ENCODE data around the gene ZNF532. TPM values are rescaled to one million over a fixed set of nuclear protein-coding genes. Genes with fewer than 3 reads are reported as not detected.

The ZNF532 gene
- total RNA-seq, 1 experiment from 2014 or later: 118 TPM

DNA sequence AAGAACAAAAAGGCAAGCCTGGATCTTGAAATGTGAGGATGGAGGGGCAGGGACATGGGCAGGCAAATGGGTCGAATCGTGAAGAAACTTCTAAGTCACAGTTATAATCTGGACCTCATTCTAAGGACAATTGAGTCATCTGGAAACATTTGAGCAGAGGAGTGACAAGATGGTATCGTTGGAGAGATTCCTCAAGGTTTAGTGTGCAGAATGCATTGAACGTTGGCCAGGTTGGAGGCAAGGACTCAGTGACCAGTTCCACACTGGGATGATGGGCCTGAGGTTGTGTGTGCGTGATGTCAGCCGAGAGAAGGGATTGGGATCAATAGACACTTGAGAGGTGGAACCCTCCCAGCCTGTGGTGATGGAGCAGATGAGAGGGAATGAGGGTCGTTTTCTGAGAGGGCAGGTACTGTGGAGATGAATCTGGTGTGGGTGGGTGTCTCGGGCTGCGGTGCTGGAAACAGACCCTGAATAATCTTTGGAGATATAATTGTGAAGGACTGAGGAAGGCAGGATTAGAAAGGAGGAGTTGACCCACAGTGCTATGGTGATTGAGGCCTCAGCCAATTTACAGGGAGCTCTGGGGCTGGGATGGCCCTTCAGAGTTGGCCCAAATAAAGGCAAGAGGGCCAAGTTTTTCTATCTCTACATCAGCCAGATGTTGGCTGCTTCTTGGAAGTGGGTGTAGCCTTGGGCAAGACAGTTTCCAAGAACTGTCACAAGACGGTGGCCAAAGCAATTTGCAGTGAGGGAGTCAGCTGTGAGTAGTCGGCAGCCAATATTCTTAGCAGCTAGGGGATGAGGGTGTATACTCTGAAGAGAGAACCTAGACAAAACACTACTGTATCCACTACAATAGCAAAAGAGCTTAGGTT is 5.8 kb upstream of the ZNF532 start:
- H3K27ac ChIP-seq (ENCODE audit: low read depth, low read length, poor library complexity, severe bottlenecking): no peak overlapping the region
- H3K9me3 ChIP-seq (ENCODE audit: low read depth, low read length, poor library complexity, severe bottlenecking): no peaks in the 10 kb centered on the region
- intact Hi-C loops (cut with micrococcal nuclease; ENCODE audit: unreplicated experiment): no loop called here
- CTCF ChIA-PET: no interaction called here
- TF ChIP-seq EZH2 (IDR thresholded peaks at IDR 0.05; ENCODE audit: borderline replicate concordance, low read depth, low read length, poor library complexity, severe bottlenecking): no peak
- TF ChIP-seq, protein P1, sequence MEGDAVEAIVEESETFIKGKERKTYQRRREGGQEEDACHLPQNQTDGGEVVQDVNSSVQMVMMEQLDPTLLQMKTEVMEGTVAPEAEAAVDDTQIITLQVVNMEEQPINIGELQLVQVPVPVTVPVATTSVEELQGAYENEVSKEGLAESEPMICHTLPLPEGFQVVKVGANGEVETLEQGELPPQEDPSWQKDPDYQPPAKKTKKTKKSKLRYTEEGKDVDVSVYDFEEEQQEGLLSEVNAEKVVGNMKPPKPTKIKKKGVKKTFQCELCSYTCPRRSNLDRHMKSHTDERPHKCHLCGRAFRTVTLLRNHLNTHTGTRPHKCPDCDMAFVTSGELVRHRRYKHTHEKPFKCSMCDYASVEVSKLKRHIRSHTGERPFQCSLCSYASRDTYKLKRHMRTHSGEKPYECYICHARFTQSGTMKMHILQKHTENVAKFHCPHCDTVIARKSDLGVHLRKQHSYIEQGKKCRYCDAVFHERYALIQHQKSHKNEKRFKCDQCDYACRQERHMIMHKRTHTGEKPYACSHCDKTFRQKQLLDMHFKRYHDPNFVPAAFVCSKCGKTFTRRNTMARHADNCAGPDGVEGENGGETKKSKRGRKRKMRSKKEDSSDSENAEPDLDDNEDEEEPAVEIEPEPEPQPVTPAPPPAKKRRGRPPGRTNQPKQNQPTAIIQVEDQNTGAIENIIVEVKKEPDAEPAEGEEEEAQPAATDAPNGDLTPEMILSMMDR (conservative IDR thresholded peaks at IDR 0.05; ENCODE audit: low read depth, low read length): no peak
- no TSS peak for BruUV-seq (replicated peaks)
- peaks cover 40% of the 10 kb centered on the region for H3K4me1 ChIP-seq (ENCODE audit: insufficient read depth, low read length, poor library complexity, severe bottlenecking)
- POLR2A ChIA-PET (ENCODE audit: low non-redundant PET): no interaction called here
- H3K4me3 ChIP-seq (ENCODE audit: low read depth, low read length, poor library complexity, severe bottlenecking): no peak overlapping the region
- no peaks in the 10 kb centered on the region for H3K36me3 ChIP-seq (ENCODE audit: insufficient read depth, low read length, poor library complexity, severe bottlenecking)
- no peaks in the 10 kb centered on the region for H3K27me3 ChIP-seq (replicated peaks; ENCODE audit: insufficient read depth, low read depth, low read length, poor library complexity)
- DNase-seq (ENCODE audit: low spot score): no peak

DNA sequence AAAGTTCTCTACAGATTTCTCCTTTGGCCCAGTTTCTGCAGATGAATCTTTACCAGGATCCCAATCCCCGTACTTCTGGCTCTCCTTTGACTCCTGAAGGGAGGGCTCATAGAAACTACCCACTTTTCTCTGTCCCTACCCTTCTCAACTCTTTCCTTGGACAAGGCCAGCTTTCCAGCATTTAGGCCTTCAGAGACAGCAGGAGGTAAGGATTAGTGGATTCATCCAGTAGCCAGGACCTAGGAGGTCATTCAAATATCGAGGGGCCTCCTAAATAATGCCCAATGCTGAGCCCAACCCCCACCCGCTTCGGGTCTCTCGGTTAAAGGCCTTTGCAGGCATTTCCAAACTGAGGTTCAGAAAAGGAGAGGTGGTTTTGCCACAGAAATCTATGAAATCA is 4.8 kb upstream of the ZNF532 start:
- H3K9me3 ChIP-seq (ENCODE audit: low read depth, low read length, poor library complexity, severe bottlenecking): no peaks in the 10 kb centered on the region
- intact Hi-C loops (cut with micrococcal nuclease; ENCODE audit: unreplicated experiment): loop anchor here (5.0 kb wide), 1 partner anchor 137 kb away; no protein-coding TSS in a partner anchor
- BruUV-seq (replicated peaks): no TSS peak
- H3K27me3 ChIP-seq (replicated peaks; ENCODE audit: insufficient read depth, low read depth, low read length, poor library complexity): no peaks in the 10 kb centered on the region
- no peak for TF ChIP-seq EZH2 (IDR thresholded peaks at IDR 0.05; ENCODE audit: borderline replicate concordance, low read depth, low read length, poor library complexity, severe bottlenecking)
- TF ChIP-seq, protein P1 (conservative IDR thresholded peaks at IDR 0.05; ENCODE audit: low read depth, low read length): no peak
- no peaks in the 10 kb centered on the region for H3K36me3 ChIP-seq (ENCODE audit: insufficient read depth, low read length, poor library complexity, severe bottlenecking)
- peaks cover 47% of the 10 kb centered on the region for H3K4me1 ChIP-seq (ENCODE audit: insufficient read depth, low read length, poor library complexity, severe bottlenecking)
- POLR2A ChIA-PET (ENCODE audit: low non-redundant PET): no interaction called here
- no peak overlapping the region for H3K27ac ChIP-seq (ENCODE audit: low read depth, low read length, poor library complexity, severe bottlenecking)
- CTCF ChIA-PET: no interaction called here
- no peak overlapping the region for H3K4me3 ChIP-seq (ENCODE audit: low read depth, low read length, poor library complexity, severe bottlenecking)
- DNase-seq (ENCODE audit: low spot score): no peak

DNA sequence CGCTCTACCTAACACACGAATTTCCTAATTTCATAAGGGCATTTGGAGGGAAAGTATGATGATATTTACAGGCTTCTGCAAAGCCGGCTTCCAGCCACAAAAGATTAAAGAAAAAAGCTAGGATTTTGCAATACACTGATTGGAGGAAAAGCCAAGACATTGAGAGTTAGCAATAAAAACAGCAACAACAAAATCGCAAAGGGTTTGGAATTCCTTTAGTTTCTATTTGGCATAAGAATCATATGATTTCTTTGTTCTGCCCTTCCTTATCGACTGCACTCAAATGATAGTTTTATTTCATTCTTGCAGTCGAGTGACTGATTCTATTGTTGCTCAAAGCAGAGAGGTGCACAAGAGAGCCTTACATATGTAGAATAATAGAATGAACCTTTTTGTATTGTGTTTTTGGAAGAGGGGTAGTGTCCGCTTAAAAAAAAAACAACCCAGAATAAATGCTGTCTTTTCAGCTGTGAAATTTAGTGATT is 3.9 kb upstream of the ZNF532 start:
- Histone ChIP-seq H3K27me3 (replicated peaks; ENCODE audit: insufficient read depth, low read depth, low read length, poor library complexity) (no peaks in the 10 kb centered on the region), H3K36me3 (ENCODE audit: insufficient read depth, low read length, poor library complexity, severe bottlenecking) (peaks cover 6% of the 10 kb centered on the region), H3K4me3 (ENCODE audit: low read depth, low read length, poor library complexity, severe bottlenecking) (no peak overlapping the region), H3K9me3 (ENCODE audit: low read depth, low read length, poor library complexity, severe bottlenecking) (no peaks in the 10 kb centered on the region), H3K27ac (ENCODE audit: low read depth, low read length, poor library complexity, severe bottlenecking) (no peak overlapping the region), H3K4me1 (ENCODE audit: insufficient read depth, low read length, poor library complexity, severe bottlenecking) (peaks cover 55% of the 10 kb centered on the region)
- BruUV-seq (replicated peaks): no TSS peak
- ChIA-PET CTCF (no interaction called here), POLR2A (ENCODE audit: low non-redundant PET) (no interaction called here)
- DNase-seq (ENCODE audit: low spot score): no peak
- intact Hi-C loops (cut with micrococcal nuclease; ENCODE audit: unreplicated experiment): loop anchor here (5.0 kb wide), 1 partner anchor 137 kb away; no protein-coding TSS in a partner anchor
- no peak for TF ChIP-seq EZH2 (IDR thresholded peaks at IDR 0.05; ENCODE audit: borderline replicate concordance, low read depth, low read length, poor library complexity, severe bottlenecking)
- TF ChIP-seq, protein P1 (conservative IDR thresholded peaks at IDR 0.05; ENCODE audit: low read depth, low read length): no peak
